NAMALWA (cell line): ENCODE measurements around the gene CHST5.

ENCODE experiments used
- DNase-seq: peaks from one replicate; pipeline ENCODE4 v3.0.0-alpha.2; 2015; ENCODE audit warnings: low spot score

CHST5 gene

GRCh38 chr16:75535901-75536300 is at the start of gene CHST5:
TSS of gene CHST5 (minus strand) at chr16:75536108. CDS start at chr16:75530384, 5,724 bp downstream.
- no peak for DNase-seq

GRCh38 chr16:75584108-75584507 is 48.2 kb upstream of the CHST5 start:
- DNase-seq = peak; percentile 24

GRCh38 chr16:75579281-75579834 is 43.5 kb upstream of the CHST5 start:
- DNase-seq = no peak

- no peak for DNase-seq
Observed at GRCh38 chr16:75578725-75579124, 42.8 kb upstream of the CHST5 start.

- no peak for DNase-seq
Observed at GRCh38 chr16:75578212-75578611, 42.3 kb upstream of the CHST5 start.

- no peak for DNase-seq
Observed at GRCh38 chr16:75576384-75576811, 40.5 kb upstream of the CHST5 start.

GRCh38 chr16:75575958-75576357 is 40.0 kb upstream of the CHST5 start:
- DNase-seq = no peak

- no peak for DNase-seq
Observed at GRCh38 chr16:75573955-75574354, 38.0 kb upstream of the CHST5 start.

GRCh38 chr16:75572864-75573542 is 37.1 kb upstream of the CHST5 start:
- DNase-seq = no peak

GRCh38 chr16:75570396-75571065 is 34.6 kb upstream of the CHST5 start:
- DNase-seq = peak; percentile 46

- DNase-seq = no peak
Observed at GRCh38 chr16:75567911-75568310, 32.0 kb upstream of the CHST5 start.

- peak; percentile 50 for DNase-seq
Observed at GRCh38 chr16:75566758-75567255, 30.9 kb upstream of the CHST5 start.

GRCh38 chr16:75566040-75566757 is 30.3 kb upstream of the CHST5 start, which contains the start of gene GABARAPL2:
TSS of gene GABARAPL2 (plus strand) at chr16:75566379. CDS start at chr16:75566487, 108 bp downstream.
- DNase-seq = peak; percentile 92

GRCh38 chr16:75565640-75566039 is 29.7 kb upstream of the CHST5 start:
- no peak for DNase-seq

- DNase-seq = no peak
Observed at GRCh38 chr16:75559564-75560372, 23.9 kb upstream of the CHST5 start.

- no peak for DNase-seq
Observed at GRCh38 chr16:75558846-75559401, 23.0 kb upstream of the CHST5 start.

GRCh38 chr16:75556431-75556950 is 20.6 kb upstream of the CHST5 start:
- DNase-seq = no peak

- peak; percentile 98 for DNase-seq
Observed at GRCh38 chr16:75555707-75556430, 20.0 kb upstream of the CHST5 start, which contains the start of gene TMEM231. TSS of gene TMEM231 (minus strand) at chr16:75556252. CDS start at chr16:75556209, 43 bp downstream.

- DNase-seq = peak; percentile 56
Observed at GRCh38 chr16:75555213-75555706, 19.4 kb upstream of the CHST5 start.

GRCh38 chr16:75552951-75553350 is 17.0 kb upstream of the CHST5 start:
- DNase-seq = no peak
